SK-N-SH treated with all-trans-retinoic acid at 6 μM for 48 hours (cell line): ENCODE data around the gene DBI.

Experiments
- ATAC-seq: fragments of 200-7000 bp; cut with Tn5 transposase; 3 replicates; pipeline ENCODE4 v1.9.1; 2020; ENCODE audit warnings: mild to moderate bottlenecking, moderate library complexity
- ARNTL ChIP-seq: fragments of 450-650 bp; formaldehyde crosslinking; IDR thresholded peaks from 2 replicates; pipeline ENCODE4 v1.5.0; 2020; ENCODE audit warnings: low read depth, mild to moderate bottlenecking, moderate library complexity, borderline replicate concordance
- BACH2 ChIP-seq: fragments of 250-450 bp; sonication (Bioruptor Pico); IDR thresholded peaks from 2 replicates; pipeline ENCODE4 v1.9.0; 2021; ENCODE audit warnings: mild to moderate bottlenecking, borderline replicate concordance
- CREB5 ChIP-seq: fragments of 250-450 bp; sonication (Bioruptor Pico); IDR thresholded peaks from 2 replicates; pipeline ENCODE4 v1.5.1; 2020; ENCODE audit warnings: low read depth, mild to moderate bottlenecking, moderate library complexity
- CSDC2 ChIP-seq: fragments of 250-450 bp; sonication (Bioruptor Pico); IDR thresholded peaks from 2 replicates; pipeline ENCODE4 v1.5.0; 2020; ENCODE audit warnings: mild to moderate bottlenecking, moderate library complexity
- CSRNP3 ChIP-seq: fragments of 250-450 bp; sonication (Bioruptor Pico); IDR thresholded peaks from 2 replicates; pipeline ENCODE4 v1.5.1; 2021; ENCODE audit warnings: mild to moderate bottlenecking, moderate library complexity
- ESRRG ChIP-seq: fragments of 250-450 bp; sonication (Bioruptor Pico); IDR thresholded peaks from 2 replicates; pipeline ENCODE4 v1.6.1; 2021; ENCODE audit warnings: mild to moderate bottlenecking
- GLIS3 ChIP-seq: fragments of 250-450 bp; sonication (Bioruptor Pico); IDR thresholded peaks from 2 replicates; pipeline ENCODE4 v1.5.0; 2020; ENCODE audit warnings: mild to moderate bottlenecking, moderate library complexity
- ISL1 ChIP-seq: fragments of 250-450 bp; sonication (Bioruptor Pico); IDR thresholded peaks from 2 replicates; pipeline ENCODE4 v2.1.2; 2022; ENCODE audit warnings: mild to moderate bottlenecking, moderate library complexity
- POU6F1 ChIP-seq: fragments of 250-450 bp; sonication (Bioruptor Pico); IDR thresholded peaks from 2 replicates; pipeline ENCODE4 v1.8.0; 2021; ENCODE audit warnings: low read depth, mild to moderate bottlenecking, moderate library complexity, borderline replicate concordance
- PPARA ChIP-seq: fragments of 250-450 bp; sonication (Bioruptor Pico); IDR thresholded peaks from 2 replicates; pipeline ENCODE4 v1.5.0; 2020; ENCODE audit warnings: mild to moderate bottlenecking, borderline replicate concordance
- RARB ChIP-seq: fragments of 250-450 bp; sonication (Bioruptor Pico); IDR thresholded peaks from 2 replicates; pipeline ENCODE4 v1.8.0; 2021; ENCODE audit warnings: mild to moderate bottlenecking, moderate library complexity
- SNAI2 ChIP-seq: fragments of 250-450 bp; sonication (Bioruptor Pico); IDR thresholded peaks from 2 replicates; pipeline ENCODE4 v1.5.0; 2020; ENCODE audit warnings: mild to moderate bottlenecking, moderate library complexity
- TOX ChIP-seq: fragments of 250-450 bp; sonication (Bioruptor Pico); IDR thresholded peaks from 2 replicates; pipeline ENCODE4 v1.8.0; 2021; ENCODE audit warnings: mild to moderate bottlenecking, moderate library complexity, borderline replicate concordance
- TSHZ2 ChIP-seq: fragments of 250-450 bp; sonication (Bioruptor Pico); IDR thresholded peaks from 2 replicates; pipeline ENCODE4 v1.5.0; 2020; ENCODE audit warnings: mild to moderate bottlenecking, moderate library complexity
- ZC3H10 ChIP-seq: fragments of 250-450 bp; sonication (Bioruptor Pico); IDR thresholded peaks from 2 replicates; pipeline ENCODE4 v1.5.1; 2021; ENCODE audit warnings: mild to moderate bottlenecking, moderate library complexity
- ZFP30 ChIP-seq: fragments of 450-650 bp; formaldehyde crosslinking; IDR thresholded peaks from 2 replicates; pipeline ENCODE4 v1.5.0; 2022; ENCODE audit warnings: mild to moderate bottlenecking, moderate library complexity
- ZNF70 ChIP-seq: fragments of 450-650 bp; formaldehyde crosslinking; IDR thresholded peaks from 2 replicates; pipeline ENCODE4 v1.5.0; 2020; ENCODE audit warnings: mild to moderate bottlenecking, moderate library complexity
- ZNF8 ChIP-seq: fragments of 450-650 bp; formaldehyde crosslinking; IDR thresholded peaks from 2 replicates; pipeline ENCODE4 v1.5.0; 2020; ENCODE audit warnings: mild to moderate bottlenecking, moderate library complexity
- TF ChIP-seq, protein P1 (sequence below): fragments of 250-450 bp; sonication (Bioruptor Pico); IDR thresholded peaks from 2 replicates; pipeline ENCODE4 v1.8.0; 2020; ENCODE audit warnings: mild to moderate bottlenecking, moderate library complexity, borderline replicate concordance

The DBI gene

GRCh38 chr2:119377294-119377992, 10.7 kb downstream of the DBI start:
- no peak for ATAC-seq
- no peak for TF ChIP-seq TSHZ2
- no peak for TF ChIP-seq SNAI2 (CRISPR knock-in tag)
- no peak for TF ChIP-seq CREB5
- TF ChIP-seq CSDC2 (CRISPR knock-in tag): no peak
- no peak for TF ChIP-seq POU6F1 (CRISPR knock-in tag)
- no peak for TF ChIP-seq ZNF8 (CRISPR knock-in tag)
- TF ChIP-seq RARB (CRISPR knock-in tag): no peak
- no peak for TF ChIP-seq ESRRG (CRISPR knock-in tag)
- TF ChIP-seq GLIS3: no peak
- no peak for TF ChIP-seq PPARA (CRISPR knock-in tag)
- no peak for TF ChIP-seq ARNTL (CRISPR knock-in tag)
- TF ChIP-seq TOX (CRISPR knock-in tag): no peak
- no peak for TF ChIP-seq ZC3H10 (CRISPR knock-in tag)
- TF ChIP-seq ZFP30 (CRISPR knock-in tag): no peak
- TF ChIP-seq ZNF70: no peak
- TF ChIP-seq CSRNP3 (CRISPR knock-in tag): no peak

DNA sequence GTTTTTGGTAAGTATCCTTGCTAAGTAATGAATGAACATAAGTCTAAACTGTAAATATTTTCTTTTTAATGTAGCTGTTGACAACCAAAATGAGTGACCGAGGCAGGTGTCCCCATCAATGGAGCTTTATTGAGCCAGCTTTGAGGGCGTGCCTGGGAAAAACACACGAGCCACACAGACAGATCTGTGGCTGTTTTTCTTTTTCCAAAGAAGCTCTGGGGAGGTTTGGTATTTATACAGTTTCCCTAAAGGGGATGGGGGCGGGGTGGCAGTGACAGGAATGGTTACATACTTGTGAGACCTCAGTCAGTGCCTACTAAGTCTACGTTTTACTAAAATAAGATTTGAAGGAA, 11.2 kb downstream of the DBI start:
- no peak for ATAC-seq
- no peak for TF ChIP-seq PPARA (CRISPR knock-in tag)
- no peak for TF ChIP-seq SNAI2 (CRISPR knock-in tag)

DNA sequence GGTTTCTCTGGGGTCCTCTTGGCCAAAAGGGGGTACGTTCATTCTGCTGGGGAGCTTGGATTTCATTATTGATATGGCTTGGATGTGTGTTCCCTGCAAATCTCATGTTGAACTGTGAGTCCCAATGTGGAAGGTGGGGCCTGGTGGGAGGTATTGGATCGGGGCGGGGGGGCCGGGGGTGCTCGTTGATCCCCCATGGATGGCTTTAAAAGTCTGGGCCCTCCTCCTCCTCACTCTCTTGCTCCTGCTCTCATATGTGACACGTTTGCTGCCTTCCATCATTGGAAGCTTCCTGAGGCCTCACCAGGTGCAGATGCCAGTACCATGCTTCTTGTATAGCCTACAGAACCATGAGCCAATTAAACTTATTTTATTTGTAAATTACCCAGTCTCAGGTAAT, 11.8 kb downstream of the DBI start:
- TF ChIP-seq CREB5 (no peak), PPARA (CRISPR knock-in tag) (no peak), SNAI2 (CRISPR knock-in tag) (no peak)

GRCh38 chr2:119383410-119384140, 16.8 kb downstream of the DBI start:
- no peak for TF ChIP-seq ISL1 (CRISPR knock-in tag)
- TF ChIP-seq CSDC2 (CRISPR knock-in tag): no peak
- TF ChIP-seq BACH2 (CRISPR knock-in tag): no peak
- TF ChIP-seq GLIS3: no peak
- no peak for TF ChIP-seq ZNF8 (CRISPR knock-in tag)
- no peak for TF ChIP-seq ARNTL (CRISPR knock-in tag)
- TF ChIP-seq, protein P1, sequence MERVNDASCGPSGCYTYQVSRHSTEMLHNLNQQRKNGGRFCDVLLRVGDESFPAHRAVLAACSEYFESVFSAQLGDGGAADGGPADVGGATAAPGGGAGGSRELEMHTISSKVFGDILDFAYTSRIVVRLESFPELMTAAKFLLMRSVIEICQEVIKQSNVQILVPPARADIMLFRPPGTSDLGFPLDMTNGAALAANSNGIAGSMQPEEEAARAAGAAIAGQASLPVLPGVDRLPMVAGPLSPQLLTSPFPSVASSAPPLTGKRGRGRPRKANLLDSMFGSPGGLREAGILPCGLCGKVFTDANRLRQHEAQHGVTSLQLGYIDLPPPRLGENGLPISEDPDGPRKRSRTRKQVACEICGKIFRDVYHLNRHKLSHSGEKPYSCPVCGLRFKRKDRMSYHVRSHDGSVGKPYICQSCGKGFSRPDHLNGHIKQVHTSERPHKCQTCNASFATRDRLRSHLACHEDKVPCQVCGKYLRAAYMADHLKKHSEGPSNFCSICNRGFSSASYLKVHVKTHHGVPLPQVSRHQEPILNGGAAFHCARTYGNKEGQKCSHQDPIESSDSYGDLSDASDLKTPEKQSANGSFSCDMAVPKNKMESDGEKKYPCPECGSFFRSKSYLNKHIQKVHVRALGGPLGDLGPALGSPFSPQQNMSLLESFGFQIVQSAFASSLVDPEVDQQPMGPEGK (CRISPR knock-in tag): no peak
- no peak for TF ChIP-seq PPARA (CRISPR knock-in tag)
- no peak for TF ChIP-seq POU6F1 (CRISPR knock-in tag)
- no peak for TF ChIP-seq RARB (CRISPR knock-in tag)
- ATAC-seq: no peak

More for the DNA sequence above, 11.8 kb downstream of the DBI start:
- ATAC-seq: no peak
